ENCODE measurements around the gene CKM.
"Not testable (repeated sequence)": the region's sequence is repeated elsewhere in the genome, so short reads cannot be mapped to it uniquely, and the experiment has no call there.

The CKM gene

DNA sequence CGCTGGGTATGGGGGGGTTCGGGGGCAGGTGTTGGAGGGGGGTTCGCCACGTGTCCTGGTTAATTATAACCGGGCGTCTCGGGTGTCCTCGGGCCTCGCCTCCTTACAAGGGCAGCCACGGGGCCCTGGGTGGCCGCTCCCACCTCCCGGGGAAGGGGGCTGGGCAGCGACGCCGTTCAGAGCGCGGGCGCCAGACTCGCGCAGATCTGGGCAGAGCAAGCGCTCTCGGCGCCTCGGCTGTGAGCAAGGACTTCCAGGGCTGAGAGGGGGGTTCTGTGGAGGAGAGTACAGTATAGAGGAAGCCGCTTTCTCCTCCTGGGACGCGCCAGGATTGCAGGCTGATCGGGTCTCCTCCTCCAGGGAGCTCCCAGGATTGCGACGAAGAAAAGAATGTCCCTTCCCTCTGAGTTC lies 1.0 kb upstream of the CKM start:
- no peaks in the 10 kb centered on the region for H3K36me3 ChIP-seq (ENCODE audit: insufficient read depth, low read length)
- peak overlapping the region; percentile 10 for H2AFZ ChIP-seq (ENCODE audit: low read depth, low read length)
- H3K9me3 ChIP-seq (ENCODE audit: low read length), result no peaks in the 10 kb centered on the region
- H3K27me3 ChIP-seq (ENCODE audit: insufficient read depth, low read length), result peaks cover 27% of the 10 kb centered on the region
- H3K4me1 ChIP-seq (ENCODE audit: insufficient read depth, low read length), result peaks cover 15% of the 10 kb centered on the region
- H3K4me3 ChIP-seq (ENCODE audit: low read length), result no peak overlapping the region

DNA sequence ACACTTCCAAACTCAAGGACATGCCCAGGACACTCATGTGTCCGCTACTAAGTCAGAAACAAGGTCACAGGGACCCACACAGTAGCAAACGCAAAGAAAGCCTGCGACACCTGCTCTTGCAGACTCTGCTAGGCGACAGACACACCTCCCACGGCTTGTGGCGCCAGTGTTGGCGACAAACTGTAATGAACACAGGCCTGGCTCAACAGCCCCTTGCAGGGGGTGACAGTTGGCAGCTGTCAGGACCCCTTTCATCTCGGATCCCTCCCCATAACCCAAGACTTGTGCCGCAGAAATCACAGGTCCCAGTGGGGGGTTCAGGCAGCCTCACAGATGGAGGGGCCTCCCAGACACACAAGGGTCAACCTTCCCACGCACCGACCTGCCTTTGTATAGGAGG lies 364 bp downstream of the CKM start:
- Histone ChIP-seq H2AFZ (ENCODE audit: low read depth, low read length) (no peak overlapping the region), H3K9me3 (ENCODE audit: low read length) (no peaks in the 10 kb centered on the region), H3K4me1 (ENCODE audit: insufficient read depth, low read length) (peaks cover 15% of the 10 kb centered on the region), H3K4me3 (ENCODE audit: low read length) (no peak overlapping the region), H3K27me3 (ENCODE audit: insufficient read depth, low read length) (peaks cover 27% of the 10 kb centered on the region), H3K36me3 (ENCODE audit: insufficient read depth, low read length) (no peaks in the 10 kb centered on the region)

- peaks cover 27% of the 10 kb centered on the region for H3K27me3 ChIP-seq (ENCODE audit: insufficient read depth, low read length)
- peaks cover 15% of the 10 kb centered on the region for H3K4me1 ChIP-seq (ENCODE audit: insufficient read depth, low read length)
- H2AFZ ChIP-seq (ENCODE audit: low read depth, low read length), result no peak overlapping the region
- no peaks in the 10 kb centered on the region for H3K36me3 ChIP-seq (ENCODE audit: insufficient read depth, low read length)
- no peaks in the 10 kb centered on the region for H3K9me3 ChIP-seq (ENCODE audit: low read length)
- no peak overlapping the region for H3K4me3 ChIP-seq (ENCODE audit: low read length)
Observed at GRCh38 chr19:45321848-45322247, 827 bp downstream of the CKM start.

DNA sequence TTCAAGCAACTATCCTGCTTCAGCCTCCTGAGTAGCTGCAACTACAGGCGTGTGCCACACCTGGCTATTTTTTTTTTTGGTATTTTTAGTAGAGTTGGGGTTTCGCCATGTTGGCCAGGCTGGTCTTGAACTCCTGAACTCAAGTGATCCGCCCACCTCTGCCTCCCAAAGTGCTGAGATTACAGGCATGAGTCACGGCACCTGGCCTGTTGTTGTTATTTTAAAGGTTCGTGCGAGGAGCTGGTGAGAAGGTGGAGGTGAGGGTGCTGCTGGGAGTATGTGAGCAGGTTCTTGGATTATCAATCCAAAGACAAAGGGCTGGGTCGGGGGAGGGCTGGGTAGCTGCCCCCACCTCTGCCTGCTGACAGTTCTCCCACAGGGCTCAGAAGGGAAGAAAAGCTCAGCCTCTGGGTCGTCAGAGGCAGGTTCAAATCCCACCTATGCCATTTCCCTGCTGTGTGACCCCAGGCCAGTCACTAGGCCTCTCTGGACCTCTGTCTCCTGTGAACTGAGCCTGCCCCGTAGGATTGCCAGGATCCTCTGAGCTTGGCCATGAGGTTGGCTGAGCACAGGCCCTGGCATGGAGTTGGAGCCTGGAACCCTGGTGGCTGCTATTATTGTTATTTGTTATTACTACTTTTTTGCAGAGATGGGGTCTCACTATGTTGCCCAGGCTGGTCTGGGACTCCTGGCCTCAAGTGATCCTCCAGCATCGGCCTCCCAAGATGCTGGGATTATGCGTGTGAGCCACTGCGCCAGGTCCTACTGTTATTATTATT lies 1.5 kb downstream of the CKM start:
- H3K36me3 ChIP-seq (ENCODE audit: insufficient read depth, low read length), result no peaks in the 10 kb centered on the region
- H3K4me1 ChIP-seq (ENCODE audit: insufficient read depth, low read length), result peaks cover 15% of the 10 kb centered on the region
- H2AFZ ChIP-seq (ENCODE audit: low read depth, low read length), result no peak overlapping the region
- H3K9me3 ChIP-seq (ENCODE audit: low read length), result no peaks in the 10 kb centered on the region
- peaks cover 27% of the 10 kb centered on the region for H3K27me3 ChIP-seq (ENCODE audit: insufficient read depth, low read length)
- no peak overlapping the region for H3K4me3 ChIP-seq (ENCODE audit: low read length)

GRCh38 chr19:45315304-45315703 lies 7.4 kb downstream of the CKM start:
- H3K4me3 ChIP-seq (ENCODE audit: low read length), result no peak overlapping the region
- no peak overlapping the region for H2AFZ ChIP-seq (ENCODE audit: low read depth, low read length)
- H3K36me3 ChIP-seq (ENCODE audit: insufficient read depth, low read length), result no peaks in the 10 kb centered on the region
- H3K4me1 ChIP-seq (ENCODE audit: insufficient read depth, low read length), result no peaks in the 10 kb centered on the region
- H3K27me3 ChIP-seq (ENCODE audit: insufficient read depth, low read length), result peaks cover 11% of the 10 kb centered on the region
- no peaks in the 10 kb centered on the region for H3K9me3 ChIP-seq (ENCODE audit: low read length)

- Histone ChIP-seq H3K27me3 (ENCODE audit: insufficient read depth, low read length) (peaks cover 11% of the 10 kb centered on the region), H3K4me1 (ENCODE audit: insufficient read depth, low read length) (no peaks in the 10 kb centered on the region), H3K4me3 (ENCODE audit: low read length) (no peak overlapping the region), H2AFZ (ENCODE audit: low read depth, low read length) (no peak overlapping the region), H3K9me3 (ENCODE audit: low read length) (no peaks in the 10 kb centered on the region), H3K36me3 (ENCODE audit: insufficient read depth, low read length) (no peaks in the 10 kb centered on the region)
Observed at GRCh38 chr19:45314708-45315245, 7.9 kb downstream of the CKM start.

- H2AFZ ChIP-seq (ENCODE audit: low read depth, low read length); H3K4me3 ChIP-seq (ENCODE audit: low read length); H3K36me3 ChIP-seq (ENCODE audit: insufficient read depth, low read length); H3K4me1 ChIP-seq (ENCODE audit: insufficient read depth, low read length); H3K9me3 ChIP-seq (ENCODE audit: low read length): not testable (repeated sequence)
- H3K27me3 ChIP-seq (ENCODE audit: insufficient read depth, low read length), result peaks cover 11% of the 10 kb centered on the region
Observed at GRCh38 chr19:45312285-45312684, 10.4 kb downstream of the CKM start.

- Histone ChIP-seq H3K27me3 (ENCODE audit: insufficient read depth, low read length) (peaks cover 11% of the 10 kb centered on the region), H3K4me3 (ENCODE audit: low read length) (no peak overlapping the region), H3K9me3 (ENCODE audit: low read length) (no peaks in the 10 kb centered on the region), H3K4me1 (ENCODE audit: insufficient read depth, low read length) (no peaks in the 10 kb centered on the region), H2AFZ (ENCODE audit: low read depth, low read length) (no peak overlapping the region), H3K36me3 (ENCODE audit: insufficient read depth, low read length) (no peaks in the 10 kb centered on the region)
Observed at GRCh38 chr19:45311621-45312020, 11.1 kb downstream of the CKM start.

GRCh38 chr19:45309322-45309721 lies 13.4 kb downstream of the CKM start:
- not testable (repeated sequence) for H3K4me3 ChIP-seq (ENCODE audit: low read length); H3K36me3 ChIP-seq (ENCODE audit: insufficient read depth, low read length); H3K4me1 ChIP-seq (ENCODE audit: insufficient read depth, low read length); H3K27me3 ChIP-seq (ENCODE audit: insufficient read depth, low read length); H2AFZ ChIP-seq (ENCODE audit: low read depth, low read length); H3K9me3 ChIP-seq (ENCODE audit: low read length)

DNA sequence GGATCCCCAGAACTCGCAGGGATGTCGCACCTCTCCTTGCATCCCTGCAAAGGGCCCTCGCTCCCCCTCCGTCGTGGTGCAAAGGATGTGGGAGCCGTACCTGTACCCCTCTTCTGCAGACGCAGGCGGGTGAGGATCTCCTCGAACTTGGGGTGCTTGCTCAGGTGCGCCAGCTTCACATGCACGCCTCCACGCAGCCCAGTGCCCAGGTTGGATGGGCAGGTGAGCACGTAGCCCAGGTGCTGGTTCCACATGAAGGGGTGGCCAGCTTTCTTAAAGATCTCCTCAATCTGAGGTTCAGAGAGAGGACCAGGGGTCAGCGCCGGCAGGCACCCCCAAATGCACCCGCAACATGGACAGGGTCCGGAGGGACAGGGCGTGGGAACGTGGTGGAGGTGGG lies 15.3 kb downstream of the CKM start:
- no peak overlapping the region for H2AFZ ChIP-seq (ENCODE audit: low read depth, low read length)
- no peak overlapping the region for H3K4me3 ChIP-seq (ENCODE audit: low read length)
- H3K4me1 ChIP-seq (ENCODE audit: insufficient read depth, low read length), result no peaks in the 10 kb centered on the region
- no peaks in the 10 kb centered on the region for H3K9me3 ChIP-seq (ENCODE audit: low read length)
- H3K27me3 ChIP-seq (ENCODE audit: insufficient read depth, low read length), result no peaks in the 10 kb centered on the region
- no peaks in the 10 kb centered on the region for H3K36me3 ChIP-seq (ENCODE audit: insufficient read depth, low read length)

- Histone ChIP-seq H3K4me3 (ENCODE audit: low read length) (no peak overlapping the region), H3K4me1 (ENCODE audit: insufficient read depth, low read length) (no peaks in the 10 kb centered on the region), H3K9me3 (ENCODE audit: low read length) (no peaks in the 10 kb centered on the region), H3K27me3 (ENCODE audit: insufficient read depth, low read length) (no peaks in the 10 kb centered on the region), H2AFZ (ENCODE audit: low read depth, low read length) (no peak overlapping the region), H3K36me3 (ENCODE audit: insufficient read depth, low read length) (no peaks in the 10 kb centered on the region)
Observed at GRCh38 chr19:45306518-45307027, 16.1 kb downstream of the CKM start.

DNA sequence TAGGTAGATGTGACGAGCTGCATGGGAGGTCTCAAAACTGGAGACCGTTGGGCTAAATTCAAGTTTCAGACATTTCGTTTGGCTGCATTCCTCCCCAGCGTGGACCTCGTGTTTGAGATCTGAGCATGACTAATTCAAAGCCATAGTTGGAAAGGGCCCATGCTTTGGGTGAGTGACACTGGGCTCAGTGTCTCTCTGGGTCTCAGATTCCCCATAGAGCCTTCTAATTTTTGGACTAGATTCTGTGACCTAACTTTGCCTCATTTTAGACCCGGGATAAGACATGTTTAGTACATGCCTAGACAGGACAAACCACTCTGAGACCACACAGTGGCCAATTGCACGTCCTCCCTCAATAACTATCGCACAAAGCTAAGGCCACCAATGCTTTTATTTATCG lies 16.6 kb downstream of the CKM start:
- Histone ChIP-seq H3K27me3 (ENCODE audit: insufficient read depth, low read length) (no peaks in the 10 kb centered on the region), H3K9me3 (ENCODE audit: low read length) (no peaks in the 10 kb centered on the region), H3K4me3 (ENCODE audit: low read length) (no peak overlapping the region), H3K36me3 (ENCODE audit: insufficient read depth, low read length) (no peaks in the 10 kb centered on the region), H2AFZ (ENCODE audit: low read depth, low read length) (no peak overlapping the region), H3K4me1 (ENCODE audit: insufficient read depth, low read length) (no peaks in the 10 kb centered on the region)

DNA sequence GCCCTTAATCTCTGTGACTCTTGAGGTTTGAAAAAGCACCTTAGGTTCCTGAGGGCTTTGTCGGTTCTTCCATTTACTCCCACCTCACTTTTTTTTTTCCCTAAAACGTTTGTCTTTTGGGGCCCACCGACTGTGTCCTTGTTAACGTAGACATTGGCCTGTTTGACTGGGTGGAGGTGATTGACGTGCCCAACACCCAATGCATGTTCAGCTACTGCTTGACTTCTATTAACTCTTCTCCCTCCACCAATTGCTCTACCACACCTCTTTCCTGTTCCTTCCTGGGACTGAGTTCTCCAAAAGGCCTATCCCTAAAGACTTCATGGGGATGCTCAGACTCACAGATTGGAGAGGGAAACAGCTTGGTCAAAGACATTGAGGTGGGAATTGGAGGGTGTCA lies 17.3 kb downstream of the CKM start:
- Histone ChIP-seq H3K36me3 (ENCODE audit: insufficient read depth, low read length) (peaks cover 4% of the 10 kb centered on the region), H3K4me1 (ENCODE audit: insufficient read depth, low read length) (no peaks in the 10 kb centered on the region), H3K27me3 (ENCODE audit: insufficient read depth, low read length) (no peaks in the 10 kb centered on the region), H3K9me3 (ENCODE audit: low read length) (no peaks in the 10 kb centered on the region), H3K4me3 (ENCODE audit: low read length) (no peak overlapping the region), H2AFZ (ENCODE audit: low read depth, low read length) (no peak overlapping the region)

GRCh38 chr19:45305007-45305406 lies 17.7 kb downstream of the CKM start:
- Histone ChIP-seq H3K36me3 (ENCODE audit: insufficient read depth, low read length) (peaks cover 4% of the 10 kb centered on the region), H3K4me1 (ENCODE audit: insufficient read depth, low read length) (no peaks in the 10 kb centered on the region), H3K4me3 (ENCODE audit: low read length) (no peak overlapping the region), H2AFZ (ENCODE audit: low read depth, low read length) (no peak overlapping the region), H3K9me3 (ENCODE audit: low read length) (no peaks in the 10 kb centered on the region), H3K27me3 (ENCODE audit: insufficient read depth, low read length) (no peaks in the 10 kb centered on the region)

Measured in neuron (in vitro differentiated cells).